HS-27A (cell line): ENCODE measurements around the gene ISM2.

ENCODE experiments used
- DNase-seq: peaks from one replicate; pipeline ENCODE4 v3.0.0-alpha.2; 2012; ENCODE audit warnings: low read depth, missing footprints

The ISM2 gene

DNA sequence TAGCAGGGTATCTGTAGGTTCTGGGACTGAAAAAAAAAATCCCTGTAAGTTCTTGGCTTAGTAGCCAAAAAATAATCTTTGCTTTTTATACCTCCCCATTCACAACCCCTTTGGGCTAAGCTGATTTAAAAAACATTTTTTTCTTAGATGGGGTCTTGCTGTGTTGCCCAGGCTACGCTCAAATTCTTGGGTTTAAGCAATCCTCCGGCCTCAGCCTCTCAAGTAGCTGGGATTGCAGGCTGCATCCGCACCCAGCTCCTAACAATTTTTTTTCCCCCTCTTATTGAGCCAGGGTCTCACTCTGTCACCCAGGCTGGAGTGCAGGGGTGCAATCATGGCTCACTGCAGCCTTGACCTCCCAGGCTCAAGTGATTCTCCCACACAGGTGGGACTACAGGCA, 9.1 kb upstream of the ISM2 start:
- DNase-seq: no peak

- no peak for DNase-seq
These were observed 6.4 kb upstream of the ISM2 start for GRCh38 chr14:77505031-77505430.

- no peak for DNase-seq
These were observed 4.5 kb upstream of the ISM2 start for GRCh38 chr14:77503138-77503537.

- DNase-seq: no peak
These were observed 3.6 kb upstream of the ISM2 start for GRCh38 chr14:77502109-77502782.

- no peak for DNase-seq
These were observed 440 bp upstream of the ISM2 start for GRCh38 chr14:77498984-77499527.

- no peak for DNase-seq
These were observed 3.3 kb downstream of the ISM2 start for GRCh38 chr14:77495334-77495733.

GRCh38 chr14:77491056-77491455, 7.6 kb downstream of the ISM2 start:
- DNase-seq: no peak

DNA sequence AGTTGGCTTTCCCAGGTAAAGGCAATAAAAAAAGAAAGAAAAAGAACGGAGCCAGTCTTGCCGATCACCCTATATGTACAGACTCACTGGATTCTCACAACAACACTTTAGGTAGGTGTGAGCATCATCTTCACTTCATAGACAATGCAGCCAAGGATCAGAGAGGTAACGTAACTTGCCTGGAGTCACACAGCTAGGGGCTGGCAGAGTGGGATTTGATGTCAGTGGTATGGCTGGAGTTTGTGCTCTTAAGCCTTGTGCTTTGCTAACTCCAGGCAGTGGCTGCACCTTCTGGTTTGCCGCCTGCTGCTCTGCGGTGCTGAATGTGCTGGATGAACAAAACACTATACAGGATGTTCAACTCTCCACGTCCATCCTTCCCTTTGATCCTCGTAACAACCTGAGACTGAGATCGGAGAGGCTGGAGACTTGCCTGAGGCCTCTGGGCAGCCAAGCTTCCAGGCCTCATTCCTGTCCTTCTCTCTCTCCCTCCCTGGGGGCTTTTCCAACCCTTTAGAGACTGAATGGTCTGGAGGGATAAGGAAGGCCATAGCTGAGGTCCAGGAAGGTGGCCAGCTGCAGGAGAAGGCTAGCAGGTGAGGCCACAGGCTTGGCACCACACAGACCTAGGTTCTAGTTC, 8.1 kb downstream of the ISM2 start:
- no peak for DNase-seq

GRCh38 chr14:77489041-77489440, 9.6 kb downstream of the ISM2 start:
- no peak for DNase-seq

DNA sequence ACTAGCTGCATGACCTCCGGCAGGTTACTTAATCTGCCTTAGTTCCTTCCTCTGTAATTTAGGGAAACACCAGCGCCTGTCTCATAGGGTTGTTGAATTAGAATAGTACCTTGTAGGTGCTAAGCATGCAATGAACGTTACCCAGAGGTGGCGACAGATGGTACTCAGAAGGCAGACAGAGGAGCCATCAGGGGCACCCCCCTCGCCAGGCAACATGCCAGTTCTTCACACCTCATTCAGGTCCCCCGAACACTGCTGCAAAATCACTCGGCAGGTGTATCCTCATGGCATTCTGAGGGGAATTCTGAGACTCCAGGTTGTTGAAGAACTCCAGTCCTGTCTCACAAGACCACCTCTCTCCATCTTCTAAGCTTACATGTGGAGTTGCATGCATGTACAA, 10.1 kb downstream of the ISM2 start:
- DNase-seq: no peak

GRCh38 chr14:77485901-77486678, 12.5 kb downstream of the ISM2 start:
- DNase-seq: no peak

- DNase-seq: no peak
These were observed 13.4 kb downstream of the ISM2 start for GRCh38 chr14:77485256-77485655.

GRCh38 chr14:77482422-77482821, 16.2 kb downstream of the ISM2 start:
- DNase-seq: no peak

- no peak for DNase-seq
These were observed 19.8 kb downstream of the ISM2 start for GRCh38 chr14:77478796-77479195.

DNA sequence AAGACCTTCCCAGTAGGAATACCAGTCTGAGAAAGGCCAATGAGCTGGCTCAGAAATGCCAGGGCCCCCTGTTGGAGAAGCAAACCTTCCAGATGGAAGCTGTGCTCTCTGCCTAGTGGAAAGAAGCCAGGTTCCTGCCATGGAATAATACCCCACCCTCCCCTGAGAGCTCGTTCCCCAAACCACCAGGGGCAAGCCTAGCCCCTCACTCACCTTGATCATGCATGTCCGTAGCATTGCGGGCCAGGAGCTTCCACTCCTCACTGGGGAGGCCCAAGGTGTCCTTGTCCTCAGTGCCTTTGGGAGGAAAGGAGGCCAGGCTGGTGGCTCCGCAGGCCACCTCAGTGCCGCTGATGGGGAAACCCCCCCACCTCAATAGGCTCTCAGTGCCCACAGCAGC, 20.6 kb downstream of the ISM2 start:
- DNase-seq: no peak

- DNase-seq: no peak
These were observed 23.0 kb downstream of the ISM2 start for GRCh38 chr14:77475432-77476115.

- DNase-seq: no peak
These were observed 24.0 kb downstream of the ISM2 start for GRCh38 chr14:77474479-77475177.

- no peak for DNase-seq
These were observed 24.7 kb downstream of the ISM2 start for GRCh38 chr14:77473921-77474320.

DNA sequence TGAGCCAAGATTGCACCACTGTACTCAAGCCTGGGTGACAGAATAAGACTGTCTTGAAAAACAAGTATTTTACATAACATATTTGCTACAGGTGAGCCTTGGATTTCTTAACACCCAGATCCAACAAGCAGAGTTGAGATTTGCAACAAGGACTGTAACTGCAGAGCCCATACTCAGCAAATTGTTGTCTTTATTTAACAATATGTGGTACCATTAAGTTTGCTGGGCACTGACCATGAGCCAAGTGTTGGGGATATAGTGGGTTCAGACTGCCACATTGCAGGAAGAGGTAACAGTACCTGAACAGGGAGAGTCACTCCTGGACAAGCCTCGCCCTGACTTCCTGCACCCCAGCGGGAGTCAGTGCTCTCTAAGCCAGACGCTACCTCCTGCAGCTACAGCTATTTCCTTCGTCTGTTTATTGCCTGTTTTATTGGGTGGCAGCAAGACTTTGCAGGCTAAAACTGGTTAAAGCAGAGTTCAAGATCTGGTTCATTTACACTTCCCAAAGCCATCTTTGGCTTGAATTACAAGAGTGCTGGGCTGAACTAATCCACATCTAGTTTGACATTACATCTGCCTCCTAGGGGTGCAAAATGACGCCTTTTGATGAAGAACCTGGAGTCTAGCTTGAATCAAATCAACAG, 28.3 kb downstream of the ISM2 start:
- DNase-seq: no peak

DNA sequence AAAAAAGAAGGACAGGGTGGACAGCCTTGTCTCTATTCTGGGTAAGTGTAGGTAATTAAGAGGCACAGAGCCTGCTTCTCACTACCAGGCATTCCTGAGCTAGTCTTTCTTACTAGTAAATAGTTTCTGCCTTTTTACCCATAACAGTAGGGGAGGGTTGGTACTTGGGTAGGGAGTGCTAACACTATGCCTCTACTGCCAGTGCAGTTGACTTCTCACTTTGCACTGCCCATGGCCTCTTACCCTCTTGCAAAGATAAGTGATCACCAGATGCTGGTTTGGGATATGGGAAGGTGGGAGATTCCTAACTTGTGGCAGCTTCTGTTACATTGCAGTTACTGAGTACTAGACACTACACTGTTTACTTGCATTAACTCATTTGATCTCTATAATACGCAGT, 29.1 kb downstream of the ISM2 start:
- no peak for DNase-seq

GRCh38 chr14:77469067-77469505, 29.5 kb downstream of the ISM2 start:
- no peak for DNase-seq
